ENCODE measurements around the gene HPSE2.

GRCh38 chr10:98920807-98921206 lies 314.8 kb downstream of the HPSE2 start:
- TF ChIP-seq, protein P1, sequence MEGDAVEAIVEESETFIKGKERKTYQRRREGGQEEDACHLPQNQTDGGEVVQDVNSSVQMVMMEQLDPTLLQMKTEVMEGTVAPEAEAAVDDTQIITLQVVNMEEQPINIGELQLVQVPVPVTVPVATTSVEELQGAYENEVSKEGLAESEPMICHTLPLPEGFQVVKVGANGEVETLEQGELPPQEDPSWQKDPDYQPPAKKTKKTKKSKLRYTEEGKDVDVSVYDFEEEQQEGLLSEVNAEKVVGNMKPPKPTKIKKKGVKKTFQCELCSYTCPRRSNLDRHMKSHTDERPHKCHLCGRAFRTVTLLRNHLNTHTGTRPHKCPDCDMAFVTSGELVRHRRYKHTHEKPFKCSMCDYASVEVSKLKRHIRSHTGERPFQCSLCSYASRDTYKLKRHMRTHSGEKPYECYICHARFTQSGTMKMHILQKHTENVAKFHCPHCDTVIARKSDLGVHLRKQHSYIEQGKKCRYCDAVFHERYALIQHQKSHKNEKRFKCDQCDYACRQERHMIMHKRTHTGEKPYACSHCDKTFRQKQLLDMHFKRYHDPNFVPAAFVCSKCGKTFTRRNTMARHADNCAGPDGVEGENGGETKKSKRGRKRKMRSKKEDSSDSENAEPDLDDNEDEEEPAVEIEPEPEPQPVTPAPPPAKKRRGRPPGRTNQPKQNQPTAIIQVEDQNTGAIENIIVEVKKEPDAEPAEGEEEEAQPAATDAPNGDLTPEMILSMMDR (IDR thresholded peaks at IDR 0.05; ENCODE audit: low read depth, low read length): no peak
- TF ChIP-seq EZH2phosphoT487 (IDR thresholded peaks at IDR 0.05; ENCODE audit: low read depth): no peak
